ENCODE measurements around the gene EPYC. TPM values are rescaled to one million over a fixed set of nuclear protein-coding genes. Genes with fewer than 3 reads are reported as not detected.

Gene EPYC
- total and polyA plus RNA-seq, 2 experiments from 2014 or later = not detected

DNA sequence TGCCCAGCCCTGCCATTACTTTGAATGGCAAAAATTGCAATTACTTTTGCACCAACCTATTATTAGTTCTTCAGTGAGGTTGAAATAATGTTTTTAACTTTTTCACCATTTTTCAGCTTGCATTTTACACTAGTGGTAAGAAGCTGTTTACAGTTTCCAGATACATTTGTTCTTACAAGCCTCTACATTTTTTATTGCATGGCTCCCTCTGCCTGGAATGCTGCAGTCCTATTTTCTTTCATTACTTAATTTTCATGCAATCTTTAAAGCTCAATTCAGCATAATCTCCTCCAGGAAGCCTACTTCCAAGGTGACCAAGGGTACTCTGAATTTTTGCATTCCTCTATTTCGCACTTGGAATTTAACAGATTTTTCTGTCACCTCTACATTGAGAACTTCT, 83.2 kb downstream of the EPYC start:
- H3K79me2 ChIP-seq (ENCODE audit: insufficient read depth) = no peaks in the 10 kb centered on the region
- H3K9me3 ChIP-seq (ENCODE audit: low read depth) = no peaks in the 10 kb centered on the region
- H3K4me2 ChIP-seq (ENCODE audit: unreplicated experiment) = peak overlapping the region; percentile 24
- no peak for TF ChIP-seq EZH2phosphoT487 (IDR thresholded peaks at IDR 0.05; ENCODE audit: insufficient read depth, low read depth)
- 93 to 100% methylated on average over 1 of the region's 1 CpG for WGBS, 2 experiments (ENCODE audit: low coverage in 1 of 2, low lambda C conversion rate in 2 of 2, missing lambda C conversion rate in 2 of 2)
- H4K20me1 ChIP-seq (ENCODE audit: insufficient read depth) = no peaks in the 10 kb centered on the region
- H3K36me3 ChIP-seq (ENCODE audit: low read depth) = no peaks in the 10 kb centered on the region
- H2AFZ ChIP-seq = no peak overlapping the region
- H3K9me2 ChIP-seq (ENCODE audit: insufficient read depth) = no peaks in the 10 kb centered on the region
- H3K27me3 ChIP-seq (replicated peaks; ENCODE audit: insufficient read depth) = no peaks in the 10 kb centered on the region
- H3K27ac ChIP-seq = no peak overlapping the region
- in situ Hi-C loops (cut with MboI) = no loop called here
- no peak for DNase-seq
- H3K4me3 ChIP-seq = no peak overlapping the region
- H3K4me1 ChIP-seq (ENCODE audit: insufficient read depth) = peaks cover 12% of the 10 kb centered on the region
- H3K9ac ChIP-seq = no peak overlapping the region
- peaks cover 6% of the 10 kb centered on the region; the same call in 1 of the 2 replicates for H3F3A ChIP-seq (ENCODE audit: insufficient read depth)

- no peak overlapping the region for H3K4me2 ChIP-seq (ENCODE audit: unreplicated experiment)
- WGBS, 2 experiments (ENCODE audit: low coverage in 1 of 2, low lambda C conversion rate in 2 of 2, missing lambda C conversion rate in 2 of 2) = 92 to 100% methylated on average over 1 of the region's 1 CpG
- H3K9me3 ChIP-seq (ENCODE audit: low read depth) = no peaks in the 10 kb centered on the region
- TF ChIP-seq EZH2phosphoT487 (IDR thresholded peaks at IDR 0.05; ENCODE audit: insufficient read depth, low read depth) (no peak), EZH2 (IDR thresholded peaks at IDR 0.05; ENCODE audit: insufficient read depth, poor library complexity, severe bottlenecking) (no peak)
- H3K27ac ChIP-seq = no peak overlapping the region
- H3K27me3 ChIP-seq (replicated peaks; ENCODE audit: insufficient read depth) = no peaks in the 10 kb centered on the region
- H3K9ac ChIP-seq = no peak overlapping the region
- in situ Hi-C loops (cut with MboI) = no loop called here
- H3K4me1 ChIP-seq (ENCODE audit: insufficient read depth) = peaks cover 12% of the 10 kb centered on the region
- H2AFZ ChIP-seq = no peak overlapping the region
- no peaks in the 10 kb centered on the region for H4K20me1 ChIP-seq (ENCODE audit: insufficient read depth)
- no peaks in the 10 kb centered on the region for H3K9me2 ChIP-seq (ENCODE audit: insufficient read depth)
- no peaks in the 10 kb centered on the region for H3K79me2 ChIP-seq (ENCODE audit: insufficient read depth)
- no peak for DNase-seq
- no peak overlapping the region for H3K4me3 ChIP-seq
- peaks cover 6% of the 10 kb centered on the region; the same call in 1 of the 2 replicates for H3F3A ChIP-seq (ENCODE audit: insufficient read depth)
- H3K36me3 ChIP-seq (ENCODE audit: low read depth) = no peaks in the 10 kb centered on the region
Observed at GRCh38 chr12:90920222-90920621, 84.5 kb downstream of the EPYC start.

DNA sequence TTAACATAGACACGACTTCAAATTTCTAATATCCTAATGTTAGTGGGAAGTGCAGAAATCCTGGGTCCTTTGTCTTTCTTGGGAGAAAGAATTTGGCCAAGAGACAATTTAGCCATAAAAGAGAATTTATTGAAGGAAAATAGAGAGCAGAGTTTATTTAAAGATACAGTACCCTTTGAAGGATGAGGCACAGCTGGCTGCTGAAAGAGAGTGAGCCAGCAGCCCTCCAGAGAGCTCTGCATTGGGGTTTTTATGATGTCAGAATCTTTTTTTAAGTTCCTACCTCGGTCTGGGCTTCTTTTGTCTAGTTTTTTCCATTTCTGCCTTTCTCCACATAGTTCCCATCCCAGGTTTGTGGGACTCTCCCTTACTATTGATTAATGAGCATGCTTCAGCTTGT, 87.3 kb downstream of the EPYC start:
- Histone ChIP-seq H4K20me1 (ENCODE audit: insufficient read depth) (no peaks in the 10 kb centered on the region), H3K4me3 (no peak overlapping the region), H3K27ac (no peak overlapping the region), H3F3A (ENCODE audit: insufficient read depth) (peaks cover 6% of the 10 kb centered on the region; the same call in 1 of the 2 replicates), H3K79me2 (ENCODE audit: insufficient read depth) (no peaks in the 10 kb centered on the region), H3K4me2 (ENCODE audit: unreplicated experiment) (no peak overlapping the region), H2AFZ (no peak overlapping the region), H3K27me3 (replicated peaks; ENCODE audit: insufficient read depth) (no peaks in the 10 kb centered on the region), H3K9ac (no peak overlapping the region), H3K9me3 (ENCODE audit: low read depth) (no peaks in the 10 kb centered on the region), H3K4me1 (ENCODE audit: insufficient read depth) (peaks cover 9% of the 10 kb centered on the region), H3K9me2 (ENCODE audit: insufficient read depth) (no peaks in the 10 kb centered on the region), H3K36me3 (ENCODE audit: low read depth) (no peaks in the 10 kb centered on the region)
- in situ Hi-C loops (cut with MboI) = no loop called here
- TF ChIP-seq EZH2 (IDR thresholded peaks at IDR 0.05; ENCODE audit: insufficient read depth, poor library complexity, severe bottlenecking) (no peak), EZH2phosphoT487 (IDR thresholded peaks at IDR 0.05; ENCODE audit: insufficient read depth, low read depth) (no peak)
- 9 to 18% methylated on average over 2 of the region's 2 CpGs for WGBS, 2 experiments (ENCODE audit: low coverage in 1 of 2, low lambda C conversion rate in 2 of 2, missing lambda C conversion rate in 2 of 2)
- DNase-seq = no peak

DNA sequence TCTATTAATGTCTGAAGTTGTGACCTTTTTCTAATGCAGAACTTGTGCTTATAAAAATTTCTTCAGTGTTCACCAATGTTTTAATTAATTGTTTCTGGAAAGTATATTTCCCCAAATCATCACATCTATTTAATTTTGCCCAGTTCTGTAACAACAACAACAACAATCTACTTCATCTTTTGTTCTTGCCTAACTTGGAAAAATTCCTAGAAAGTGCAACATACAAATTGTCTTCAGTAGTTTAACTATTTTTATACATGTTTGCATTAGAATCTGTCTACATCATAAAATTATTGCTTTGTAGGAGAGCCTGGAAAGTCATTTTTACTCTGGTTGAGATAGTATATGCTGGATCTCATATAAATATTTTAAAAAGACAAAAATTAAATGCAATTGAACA, 88.3 kb downstream of the EPYC start:
- no peaks in the 10 kb centered on the region for H3K27me3 ChIP-seq (replicated peaks; ENCODE audit: insufficient read depth)
- TF ChIP-seq EZH2 (IDR thresholded peaks at IDR 0.05; ENCODE audit: insufficient read depth, poor library complexity, severe bottlenecking) (no peak), EZH2phosphoT487 (IDR thresholded peaks at IDR 0.05; ENCODE audit: insufficient read depth, low read depth) (no peak)
- no peaks in the 10 kb centered on the region for H3K79me2 ChIP-seq (ENCODE audit: insufficient read depth)
- no peaks in the 10 kb centered on the region for H4K20me1 ChIP-seq (ENCODE audit: insufficient read depth)
- no peak overlapping the region for H2AFZ ChIP-seq
- H3K9me3 ChIP-seq (ENCODE audit: low read depth) = no peaks in the 10 kb centered on the region
- H3K4me2 ChIP-seq (ENCODE audit: unreplicated experiment) = no peak overlapping the region
- peaks cover under 1% of the 10 kb centered on the region; the same call in 1 of the 2 replicates for H3K4me1 ChIP-seq (ENCODE audit: insufficient read depth)
- DNase-seq = no peak
- H3F3A ChIP-seq (ENCODE audit: insufficient read depth) = no peaks in the 10 kb centered on the region
- H3K27ac ChIP-seq = no peak overlapping the region
- no peak overlapping the region for H3K4me3 ChIP-seq
- in situ Hi-C loops (cut with MboI) = no loop called here
- H3K9me2 ChIP-seq (ENCODE audit: insufficient read depth) = no peaks in the 10 kb centered on the region
- no peaks in the 10 kb centered on the region for H3K36me3 ChIP-seq (ENCODE audit: low read depth)
- H3K9ac ChIP-seq = no peak overlapping the region

GRCh38 chr12:90915353-90915752, 89.4 kb downstream of the EPYC start:
- Histone ChIP-seq H3K27ac (no peak overlapping the region), H3K9me3 (ENCODE audit: low read depth) (no peaks in the 10 kb centered on the region), H3F3A (ENCODE audit: insufficient read depth) (no peaks in the 10 kb centered on the region), H4K20me1 (ENCODE audit: insufficient read depth) (no peaks in the 10 kb centered on the region), H3K27me3 (replicated peaks; ENCODE audit: insufficient read depth) (no peaks in the 10 kb centered on the region), H3K4me1 (ENCODE audit: insufficient read depth) (no peaks in the 10 kb centered on the region), H3K36me3 (ENCODE audit: low read depth) (no peaks in the 10 kb centered on the region), H3K9me2 (ENCODE audit: insufficient read depth) (no peaks in the 10 kb centered on the region), H3K9ac (no peak overlapping the region), H3K4me2 (ENCODE audit: unreplicated experiment) (no peak overlapping the region), H2AFZ (no peak overlapping the region), H3K79me2 (ENCODE audit: insufficient read depth) (no peaks in the 10 kb centered on the region), H3K4me3 (no peak overlapping the region)
- WGBS, 2 experiments (ENCODE audit: low coverage in 1 of 2, low lambda C conversion rate in 2 of 2, missing lambda C conversion rate in 2 of 2) = 70 to 75% methylated on average over 2 of the region's 2 CpGs
- TF ChIP-seq EZH2phosphoT487 (IDR thresholded peaks at IDR 0.05; ENCODE audit: insufficient read depth, low read depth) = no peak
- no peak for TF ChIP-seq EZH2 (IDR thresholded peaks at IDR 0.05; ENCODE audit: insufficient read depth, poor library complexity, severe bottlenecking)
- no peak for DNase-seq
- in situ Hi-C loops (cut with MboI) = no loop called here

Other genes with a start within 250 kb of the EPYC start
- not detected in 2 replicates for gene CCER1, start 49.8 kb downstream of the EPYC start, total RNA-seq (2014; rRNA removed; shearing (Covaris generic))
- gene CCER1, start 49.8 kb downstream of the EPYC start, polyA plus RNA-seq (2016; fragmentation: Nextera tagmentation; extraction: Ambion mirVana) = not detected in 2 replicates
- not detected in 2 replicates for gene KERA, start 53.1 kb upstream of the EPYC start, total RNA-seq (2014; rRNA removed; shearing (Covaris generic))
- not detected in 2 replicates for gene KERA, start 53.1 kb upstream of the EPYC start, polyA plus RNA-seq (2016; fragmentation: Nextera tagmentation; extraction: Ambion mirVana)
- gene LUM, start 106.5 kb upstream of the EPYC start, total RNA-seq (2014; rRNA removed; shearing (Covaris generic)) = 556 and 573 TPM in 2 replicates
- gene LUM, start 106.5 kb upstream of the EPYC start, polyA plus RNA-seq (2016; fragmentation: Nextera tagmentation; extraction: Ambion mirVana) = 564 and 584 TPM in 2 replicates
- gene DCN, start 177.8 kb upstream of the EPYC start, total RNA-seq (2014; rRNA removed; shearing (Covaris generic)) = 432 and 441 TPM in 2 replicates
- 483 and 504 TPM in 2 replicates for gene DCN, start 177.8 kb upstream of the EPYC start, polyA plus RNA-seq (2016; fragmentation: Nextera tagmentation; extraction: Ambion mirVana)

Measured in GM23248 (cell line).